SH-SY5Y (cell line): Measurements from ENCODE around the gene COL27A1.

Source experiments
- GATA2 ChIP-seq: IDR thresholded peaks from 2 replicates; pipeline ENCODE4 v1.6.1; 2011; ENCODE audit warnings: mild to moderate bottlenecking, low read depth, low read length
- GATA3 ChIP-seq: IDR thresholded peaks from 2 replicates; pipeline ENCODE4 v1.6.1; 2011; ENCODE audit warnings: low read depth, mild to moderate bottlenecking, low read length, moderate library complexity

DNA sequence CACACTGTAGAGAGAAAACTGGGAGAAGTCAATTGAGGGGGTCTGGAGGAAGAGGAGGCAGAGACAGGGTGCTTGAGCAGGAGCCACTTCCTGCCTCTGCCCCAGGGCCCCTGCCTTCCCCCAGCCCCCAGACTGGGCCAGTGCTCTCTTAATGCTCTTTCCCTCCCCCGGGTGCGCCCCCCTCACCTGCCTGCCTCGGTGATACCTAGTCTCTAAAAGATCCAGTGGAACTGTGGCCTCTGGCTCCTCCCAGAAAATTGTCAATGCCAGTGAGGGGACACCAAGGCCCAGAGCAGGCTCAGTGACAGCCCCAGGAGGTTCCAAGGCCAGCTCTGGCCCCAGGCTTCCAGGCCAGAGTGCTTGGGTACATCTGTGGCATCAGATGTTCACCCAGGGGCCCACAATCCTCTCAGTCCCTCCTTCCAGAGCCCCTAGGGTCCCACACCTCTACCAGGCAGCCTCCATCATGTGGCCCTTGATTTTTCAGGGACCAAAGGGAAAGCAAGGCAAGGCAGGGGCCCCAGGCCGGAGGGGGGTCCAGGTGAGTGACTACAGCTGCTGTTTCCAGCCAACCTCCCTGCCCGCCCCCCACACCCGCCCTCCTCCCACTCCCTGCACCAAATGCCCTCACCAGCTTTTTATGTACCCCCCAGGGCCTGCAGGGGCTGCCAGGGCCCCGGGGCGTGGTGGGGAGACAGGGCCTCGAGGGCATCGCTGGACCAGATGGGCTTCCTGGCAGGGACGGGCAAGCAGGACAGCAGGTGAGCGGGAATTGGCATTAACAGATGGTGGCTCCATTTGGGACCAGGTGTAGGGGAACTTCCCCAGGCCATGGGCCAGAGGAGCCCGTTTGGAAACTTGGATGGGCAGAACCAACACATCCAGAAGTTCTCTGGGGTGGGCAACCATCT is 134.5 kb downstream of the COL27A1 start:
- TF ChIP-seq GATA3: no peak
- TF ChIP-seq GATA2: no peak
